NCI-H345 treated with DMSO at 0.1 percent for 48 hours (cell line): ENCODE data around the gene DLX5.

Source experiments
- DNase-seq: peaks from one replicate; lab custom pipeline; 2025; ENCODE audit not compliant: unreplicated experiment; lab: John Stamatoyannopoulos, UW

Gene DLX5

DNA sequence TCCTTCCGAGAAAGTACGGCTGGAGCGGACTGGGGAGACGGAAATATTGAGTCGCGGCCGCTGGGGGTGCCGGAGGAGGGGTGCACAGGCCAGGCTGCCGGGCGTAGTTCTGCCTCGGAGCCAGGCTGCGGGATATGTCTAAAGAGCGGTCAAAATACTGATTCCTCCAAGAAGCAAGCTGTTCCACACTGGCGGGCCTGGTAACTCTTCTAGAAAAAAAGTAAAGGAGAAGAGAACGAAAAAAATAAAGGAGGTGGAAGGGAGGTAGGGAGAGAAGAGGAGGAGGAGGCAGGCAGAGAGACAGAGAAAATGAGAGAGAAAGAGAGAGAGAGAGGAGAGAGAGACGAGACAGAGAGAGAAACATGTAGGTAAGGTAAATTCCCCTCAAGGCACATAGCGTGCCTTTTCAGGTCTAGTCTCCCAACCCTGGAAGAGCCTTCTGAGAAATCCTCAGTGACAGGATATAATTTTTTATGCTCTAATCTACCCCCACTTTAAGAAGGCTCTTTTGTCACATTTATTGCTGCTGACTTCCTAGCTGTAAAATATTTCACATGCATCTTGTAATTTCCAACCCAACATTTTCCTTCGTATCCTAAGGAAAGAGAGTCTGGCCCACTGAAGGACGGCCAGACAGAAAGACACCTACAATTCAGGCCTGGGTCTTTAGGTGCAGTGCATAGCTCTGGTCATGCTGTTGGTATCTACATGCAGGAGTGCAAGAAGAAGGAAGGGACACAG, 5.7 kb downstream of the DLX5 start:
- no peak for DNase-seq

- no peak for DNase-seq
Observed at GRCh38 chr7:97018126-97018601, 6.5 kb downstream of the DLX5 start.

- DNase-seq: no peak
Observed at GRCh38 chr7:97017192-97018125, 7.2 kb downstream of the DLX5 start.

GRCh38 chr7:97016381-97017191, 8.0 kb downstream of the DLX5 start:
- peak; percentile 76 for DNase-seq

DNA sequence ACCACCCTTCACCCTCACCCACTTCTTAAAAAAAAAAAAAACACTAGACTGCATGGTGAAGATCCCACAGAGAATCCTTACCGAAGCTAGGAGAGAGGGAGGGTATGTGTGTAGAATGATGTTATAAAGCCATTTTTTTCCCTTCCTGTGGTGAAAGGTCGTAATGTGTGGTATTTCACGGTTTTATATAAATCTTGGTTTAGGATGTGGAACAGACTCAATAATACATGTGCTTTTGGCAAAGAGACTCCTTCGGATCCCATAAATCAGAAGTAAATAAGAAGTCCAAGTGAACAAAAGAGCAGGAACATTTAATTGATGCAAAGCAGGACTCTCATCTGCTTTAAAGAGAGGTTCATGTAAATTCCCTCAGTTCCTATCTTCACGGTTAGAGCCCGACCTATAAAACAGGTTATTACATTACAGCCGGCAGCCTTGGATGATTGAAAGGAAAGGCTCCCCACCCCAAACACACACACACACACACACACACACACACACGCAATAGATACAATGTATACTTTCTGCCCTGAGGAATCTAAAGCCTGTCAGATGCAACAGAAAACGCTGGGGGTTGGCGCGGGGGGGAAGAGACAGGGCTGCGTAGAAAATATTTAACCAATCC, 8.8 kb downstream of the DLX5 start:
- DNase-seq: no peak

DNA sequence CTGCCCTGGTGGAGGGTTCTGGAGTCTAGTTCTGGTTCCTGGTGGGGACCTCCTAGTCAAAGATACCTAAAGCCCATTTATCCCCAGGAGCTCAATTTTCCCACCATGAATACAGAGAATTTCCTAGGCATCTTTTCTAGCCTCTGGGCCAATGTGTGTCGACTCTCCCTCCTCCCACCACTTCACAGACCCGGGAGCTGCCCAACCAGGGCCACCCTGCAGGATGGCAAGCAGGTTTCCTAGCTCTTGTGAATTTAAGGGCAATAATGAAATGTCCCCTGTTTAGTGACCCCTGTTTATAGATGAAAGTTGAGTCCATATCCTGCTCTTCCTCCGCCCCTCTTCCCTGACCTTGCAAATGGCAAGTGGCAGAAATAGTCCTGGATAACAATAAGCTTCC, 9.4 kb downstream of the DLX5 start:
- no peak for DNase-seq

DNA sequence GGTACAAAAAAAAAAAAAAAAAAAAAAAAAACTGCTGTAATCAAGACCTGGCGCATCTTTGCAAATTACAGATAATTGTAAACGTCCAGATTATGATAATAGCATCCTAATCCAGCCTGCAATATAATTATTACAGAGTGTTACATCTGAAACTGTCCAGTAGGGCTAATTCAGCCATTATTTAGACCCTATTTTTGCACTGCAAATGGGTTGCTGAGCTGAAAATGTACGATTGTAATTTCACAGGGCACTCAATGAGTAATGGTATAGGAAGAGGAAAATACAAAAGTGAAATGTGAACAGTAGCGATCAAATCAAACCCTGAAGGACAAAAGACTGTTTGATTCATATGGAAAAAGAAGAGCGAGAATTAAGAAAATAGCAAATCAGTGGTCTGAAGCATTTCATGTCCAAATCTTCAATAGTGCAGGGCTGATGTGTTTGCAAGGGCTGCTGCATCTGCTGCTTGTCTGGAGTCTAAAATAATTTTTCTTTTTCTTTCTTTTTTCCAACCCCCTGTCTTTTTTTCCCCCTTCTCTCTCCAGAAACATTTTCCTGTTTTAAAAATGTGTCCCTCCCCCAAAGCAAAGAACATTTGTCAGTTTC, 10.4 kb downstream of the DLX5 start:
- no peak for DNase-seq

DNA sequence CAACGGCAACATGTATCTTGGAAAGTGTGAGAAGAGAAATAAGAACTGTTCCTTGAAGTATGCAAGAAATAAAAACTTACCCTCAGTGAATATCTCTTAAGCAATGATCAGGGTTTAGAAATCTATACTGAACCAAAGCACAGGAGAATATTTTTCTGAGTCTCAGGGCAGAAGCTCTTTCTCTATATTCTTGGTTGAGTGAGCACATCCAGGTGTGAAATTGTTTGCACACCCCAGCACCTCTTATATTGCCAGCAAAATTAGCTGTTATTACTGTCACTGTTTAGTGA, 10.8 kb downstream of the DLX5 start:
- DNase-seq: no peak

DNA sequence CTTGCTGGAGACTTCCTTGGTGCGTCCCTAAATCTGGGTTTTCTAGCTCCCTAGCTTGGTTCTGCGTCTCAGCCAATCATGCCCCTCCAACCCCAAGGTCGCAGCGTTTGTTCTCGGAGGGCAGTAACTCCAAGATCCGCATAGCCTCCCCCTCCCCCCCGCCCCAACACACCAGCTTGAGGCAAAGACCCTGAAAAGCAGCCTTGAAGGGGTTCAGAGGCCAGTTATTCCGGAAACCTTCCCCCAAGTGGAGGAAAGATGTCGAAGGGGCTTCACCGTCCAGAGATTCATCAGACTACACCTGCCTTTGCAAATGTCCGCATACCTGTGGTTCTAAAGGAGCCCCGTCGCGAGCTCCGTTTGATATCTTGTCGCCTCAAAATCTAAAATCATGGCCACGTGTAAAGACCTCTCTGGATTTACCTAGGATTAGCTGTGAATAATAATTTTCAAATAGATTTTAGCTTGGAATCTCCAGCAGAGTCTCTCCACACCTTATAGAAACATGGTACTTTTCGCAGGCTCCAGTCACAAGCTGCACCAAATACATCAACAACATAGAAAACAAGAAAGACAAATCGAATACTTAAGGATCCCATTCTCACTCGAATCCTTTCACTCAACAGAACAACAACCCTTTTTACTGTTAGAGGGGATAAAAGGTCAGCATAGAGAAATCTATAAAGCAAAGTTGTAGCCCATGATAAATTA, 11.3 kb downstream of the DLX5 start:
- DNase-seq: no peak

GRCh38 chr7:97012365-97013133, 12.1 kb downstream of the DLX5 start:
- DNase-seq: no peak

GRCh38 chr7:97011536-97012364, 12.9 kb downstream of the DLX5 start:
- no peak for DNase-seq

GRCh38 chr7:97011104-97011503, 13.5 kb downstream of the DLX5 start:
- DNase-seq: no peak

- DNase-seq: no peak
Observed at GRCh38 chr7:97009753-97010732, 14.6 kb downstream of the DLX5 start.

GRCh38 chr7:97008275-97008917, 16.2 kb downstream of the DLX5 start:
- no peak for DNase-seq

DNA sequence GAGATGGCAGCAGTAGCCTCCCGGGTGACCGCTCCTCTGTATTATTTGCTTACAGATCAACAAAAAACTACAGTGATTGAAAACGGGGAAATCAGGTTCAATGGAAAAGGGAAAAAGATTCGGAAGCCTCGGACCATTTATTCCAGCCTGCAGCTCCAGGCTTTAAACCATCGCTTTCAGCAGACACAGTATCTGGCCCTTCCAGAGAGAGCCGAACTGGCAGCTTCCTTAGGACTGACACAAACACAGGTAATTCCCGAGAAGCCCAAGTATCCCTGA, 17.1 kb downstream of the DLX5 start:
- no peak for DNase-seq

DNA sequence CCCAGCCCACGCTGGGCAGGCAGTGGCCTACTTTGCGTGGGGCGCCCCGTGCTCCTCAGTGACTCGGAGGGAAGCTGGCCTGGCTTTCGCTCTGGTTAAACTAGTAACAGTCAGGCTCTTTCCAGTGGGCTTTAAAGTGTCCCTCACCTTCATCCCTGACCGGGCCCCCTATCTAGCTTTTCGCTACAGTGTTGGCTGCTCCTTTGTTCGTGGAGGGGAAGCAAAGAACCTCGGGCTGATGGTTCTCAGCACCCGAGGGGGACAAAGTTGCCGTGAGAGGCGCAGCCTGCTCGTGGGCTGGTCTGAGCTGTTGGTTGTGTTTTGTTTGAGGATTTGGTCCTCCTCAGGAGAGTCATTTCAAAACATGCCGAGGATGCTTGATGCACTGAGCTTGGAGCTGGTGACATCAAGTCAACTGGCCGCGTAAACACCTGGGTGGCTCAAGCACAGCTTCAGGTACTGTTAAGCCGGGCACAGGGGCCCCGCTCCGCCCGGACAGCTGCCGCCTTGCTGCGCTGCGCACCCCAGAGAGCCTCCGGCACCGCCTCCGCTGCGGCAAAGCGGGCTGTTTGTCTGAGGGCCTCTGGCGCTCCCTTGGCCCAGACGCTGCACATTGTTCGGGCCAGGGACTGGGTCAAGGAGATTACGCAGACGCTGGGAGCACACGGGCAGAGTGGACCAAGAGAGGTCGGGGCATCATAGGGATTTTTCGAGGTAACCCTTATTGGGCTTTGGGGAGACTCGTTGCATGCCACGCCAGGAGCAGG, 17.6 kb downstream of the DLX5 start:
- DNase-seq: no peak
